Globus pallidus (tissue), 1 donor: ENCODE data around the gene STARD3NL.
"Not testable (repeated sequence)": the region's sequence is repeated elsewhere in the genome, so short reads cannot be mapped to it uniquely, and the experiment has no call there.

Experiments
- DNase-seq: peaks from one replicate; pipeline ENCODE4 v3.0.0-alpha.2; 2015; ENCODE audit warnings: low spot score

The STARD3NL gene

GRCh38 chr7:38269704-38270346 is 91.8 kb downstream of the STARD3NL start:
- not testable (repeated sequence) for DNase-seq

- not testable (repeated sequence) for DNase-seq
These were observed 92.4 kb downstream of the STARD3NL start for GRCh38 chr7:38270405-38270804.

- no peak for DNase-seq
These were observed 95.4 kb downstream of the STARD3NL start, which contains the start of gene TARP for GRCh38 chr7:38273286-38273995. Gene TARP (minus strand): TSS chr7:38273636.

GRCh38 chr7:38274486-38274885 is 96.4 kb downstream of the STARD3NL start:
- no peak for DNase-seq

- DNase-seq: no peak
These were observed 97.0 kb downstream of the STARD3NL start for GRCh38 chr7:38274927-38275620.

- no peak for DNase-seq
These were observed 98.2 kb downstream of the STARD3NL start for GRCh38 chr7:38276096-38276877.

GRCh38 chr7:38280000-38280399 is 102.0 kb downstream of the STARD3NL start:
- DNase-seq: no peak
